ENCODE measurements around the gene SLC25A14. TPM values are rescaled to one million over a fixed set of nuclear protein-coding genes. Genes with fewer than 3 reads are reported as not detected.

SLC25A14 gene
- total RNA-seq, 4 donors from 2014 or later: 3.3 to 27.6 (median 15.6) TPM

GRCh38 chrX:130385520-130385919 is 45.8 kb downstream of the SLC25A14 start, which contains the start of gene GPR119:
GPR119 (minus strand) TSS chrX:130385674; CDS start chrX:130385447, 227 bp downstream.
- Histone ChIP-seq H3K27me3 (no peaks in the 10 kb centered on the region), H3K36me3 (no peaks in the 10 kb centered on the region), H3K4me3 (no peak within 1 kb of the TSS), H3K9me3 (no peaks in the 10 kb centered on the region), H3K27ac (no peak within 1 kb of the TSS), H3K4me1 (no peaks in the 10 kb centered on the region)
- TF ChIP-seq CTCF (IDR thresholded peaks at IDR 0.05) (no peak), POLR2A (IDR thresholded peaks at IDR 0.05) (no peak)
- DNase-seq: no peak
- intact Hi-C loops (cut with DNase I; ENCODE audit: low total_unique reads): no loop called here

GRCh38 chrX:130386408-130386808 is 46.7 kb downstream of the SLC25A14 start:
- Histone ChIP-seq H3K27me3 (no peaks in the 10 kb centered on the region), H3K4me3 (no peak overlapping the region), H3K9me3 (no peaks in the 10 kb centered on the region), H3K27ac (no peak overlapping the region), H3K4me1 (no peaks in the 10 kb centered on the region), H3K36me3 (no peaks in the 10 kb centered on the region)
- TF ChIP-seq CTCF (IDR thresholded peaks at IDR 0.05): no peak
- TF ChIP-seq POLR2A (IDR thresholded peaks at IDR 0.05): no peak
- DNase-seq: no peak
- intact Hi-C loops (cut with DNase I; ENCODE audit: low total_unique reads): no loop called here

- TF ChIP-seq POLR2A (IDR thresholded peaks at IDR 0.05) (no peak), CTCF (IDR thresholded peaks at IDR 0.05) (peak; percentile 30 to 50 (median 42))
- Histone ChIP-seq H3K4me3 (no peak overlapping the region), H3K4me1 (no peaks in the 10 kb centered on the region), H3K9me3 (no peaks in the 10 kb centered on the region), H3K27ac (no peak overlapping the region), H3K36me3 (no peaks in the 10 kb centered on the region), H3K27me3 (no peaks in the 10 kb centered on the region)
- intact Hi-C loops (cut with DNase I; ENCODE audit: low total_unique reads): no loop called here
- no peak for DNase-seq
Observed at GRCh38 chrX:130393451-130394074, 53.8 kb downstream of the SLC25A14 start.

- TF ChIP-seq POLR2A (IDR thresholded peaks at IDR 0.05) (no peak), CTCF (IDR thresholded peaks at IDR 0.05) (no peak)
- no peak overlapping the region for H3K27ac ChIP-seq
- DNase-seq: no peak
- no peaks in the 10 kb centered on the region for H3K4me1 ChIP-seq
- H3K27me3 ChIP-seq: no peaks in the 10 kb centered on the region
- intact Hi-C loops (cut with DNase I; ENCODE audit: low total_unique reads): no loop called here
- H3K9me3 ChIP-seq: no peaks in the 10 kb centered on the region
- H3K36me3 ChIP-seq: no peaks in the 10 kb centered on the region
- no peak overlapping the region for H3K4me3 ChIP-seq
Observed at GRCh38 chrX:130395341-130395740, 55.6 kb downstream of the SLC25A14 start.

- H3K27ac ChIP-seq: peak within 1 kb of the TSS; percentile 44 to 76
- no peaks in the 10 kb centered on the region for H3K9me3 ChIP-seq
- intact Hi-C loops (cut with DNase I; ENCODE audit: low total_unique reads): no loop called here
- TF ChIP-seq CTCF (IDR thresholded peaks at IDR 0.05): no peak
- TF ChIP-seq POLR2A (IDR thresholded peaks at IDR 0.05): peak; percentile 48 to 54
- DNase-seq: peak; percentile 64 to 74
- no peaks in the 10 kb centered on the region for H3K36me3 ChIP-seq
- H3K27me3 ChIP-seq: no peaks in the 10 kb centered on the region
- H3K4me1 ChIP-seq: no peaks in the 10 kb centered on the region
- peak within 1 kb of the TSS; percentile 46 to 51 for H3K4me3 ChIP-seq
Observed at GRCh38 chrX:130401415-130402207, 61.9 kb downstream of the SLC25A14 start, which contains the start of gene RBMX2. RBMX2 (plus strand) TSS chrX:130401987; CDS start chrX:130402033, 46 bp downstream.

All from uterus (tissue), 4 donors.